Progenitor cell of endocrine pancreas (in vitro differentiated cells): ENCODE data around the gene RBM7. TPM values are rescaled to one million over a fixed set of nuclear protein-coding genes. Genes with fewer than 3 reads are reported as not detected.

Source experiments
- DNase-seq: peaks from one replicate; pipeline ENCODE4 v3.0.0; 2021; ENCODE audit warnings: low spot score; ENCODE audit not compliant: unreplicated experiment
- H3K27ac Mint-ChIP-seq: 2 replicates; pipeline ENCODE4 v1.8.0; 2021; ENCODE audit warnings: mild to moderate bottlenecking, moderate library complexity, mixed read lengths
- H3K27me3 Mint-ChIP-seq: 2 replicates; pipeline ENCODE4 v1.8.0; 2021; ENCODE audit warnings: mixed read lengths
- H3K36me3 Mint-ChIP-seq: 2 replicates; pipeline ENCODE4 v1.8.0; 2022; ENCODE audit warnings: mixed read lengths; ENCODE audit not compliant: insufficient read depth
- H3K4me1 Mint-ChIP-seq: 2 replicates; pipeline ENCODE4 v1.8.0; 2021; ENCODE audit warnings: low read depth, mixed read lengths
- H3K4me3 Mint-ChIP-seq: 2 replicates; pipeline ENCODE4 v1.8.0; 2021; ENCODE audit warnings: low read depth, mild to moderate bottlenecking, moderate library complexity, mixed read lengths
- H3K9me3 Mint-ChIP-seq: 2 replicates; pipeline ENCODE4 v1.8.0; 2021; ENCODE audit warnings: low read depth, mixed read lengths
- total RNA-seq: library from RNA; stranded (reverse); gene quantifications from 2 replicates; pipeline ENCODE4 v1.2.1, GENCODE V29; 2021
- TF ChIP-seq, protein P1 (sequence below): fragments of 200-600 bp; sonication (generic); IDR thresholded peaks from one replicate; pipeline ENCODE4 v1.5.0; 2021; ENCODE audit warnings: antibody characterized with exemption, mild to moderate bottlenecking; ENCODE audit not compliant: unreplicated experiment

RBM7 gene
- total RNA-seq, 1 donor from 2014 or later: 46.8 TPM

DNA sequence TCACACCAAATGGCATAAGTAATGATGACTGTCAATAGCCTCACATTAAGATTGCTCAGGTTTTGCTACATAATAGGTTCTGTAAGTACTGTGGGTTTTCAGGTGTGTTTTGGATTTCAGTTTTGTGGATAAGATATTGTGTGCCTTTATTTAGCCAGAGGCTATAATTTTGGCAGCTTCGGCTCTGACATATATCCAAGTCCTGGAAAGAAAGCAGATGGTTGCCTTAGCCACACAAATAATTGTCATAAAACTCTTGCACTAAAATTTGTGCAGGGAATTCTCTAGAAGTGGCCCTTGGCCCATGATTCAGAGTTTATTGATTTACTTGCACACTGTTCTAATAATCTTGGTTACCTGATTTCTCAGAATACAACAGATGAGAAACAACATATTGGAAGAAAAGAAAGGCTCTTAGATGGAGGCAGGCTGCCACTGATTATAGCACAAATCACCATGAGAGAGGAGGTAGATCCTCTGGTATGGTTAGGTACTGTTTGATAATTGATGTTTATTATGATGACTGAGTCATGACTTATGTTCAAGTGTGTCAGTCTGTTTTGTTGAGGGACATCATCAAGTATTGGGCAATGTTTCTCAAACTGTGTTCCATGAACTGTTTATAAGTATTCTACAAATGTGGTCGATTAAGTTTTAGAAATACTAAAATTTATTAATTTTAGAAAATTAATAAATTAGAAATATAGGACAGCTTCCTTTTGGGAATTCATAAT lies 48.5 kb downstream of the RBM7 start:
- no peak overlapping the region for H3K27ac Mint-ChIP-seq
- H3K4me3 Mint-ChIP-seq: no peak overlapping the region
- peaks cover 21% of the 10 kb centered on the region for H3K36me3 Mint-ChIP-seq
- H3K27me3 Mint-ChIP-seq: no peaks in the 10 kb centered on the region
- peaks cover 1% of the 10 kb centered on the region for H3K4me1 Mint-ChIP-seq
- no peak for DNase-seq
- H3K9me3 Mint-ChIP-seq: no peaks in the 10 kb centered on the region
- TF ChIP-seq, protein P1, sequence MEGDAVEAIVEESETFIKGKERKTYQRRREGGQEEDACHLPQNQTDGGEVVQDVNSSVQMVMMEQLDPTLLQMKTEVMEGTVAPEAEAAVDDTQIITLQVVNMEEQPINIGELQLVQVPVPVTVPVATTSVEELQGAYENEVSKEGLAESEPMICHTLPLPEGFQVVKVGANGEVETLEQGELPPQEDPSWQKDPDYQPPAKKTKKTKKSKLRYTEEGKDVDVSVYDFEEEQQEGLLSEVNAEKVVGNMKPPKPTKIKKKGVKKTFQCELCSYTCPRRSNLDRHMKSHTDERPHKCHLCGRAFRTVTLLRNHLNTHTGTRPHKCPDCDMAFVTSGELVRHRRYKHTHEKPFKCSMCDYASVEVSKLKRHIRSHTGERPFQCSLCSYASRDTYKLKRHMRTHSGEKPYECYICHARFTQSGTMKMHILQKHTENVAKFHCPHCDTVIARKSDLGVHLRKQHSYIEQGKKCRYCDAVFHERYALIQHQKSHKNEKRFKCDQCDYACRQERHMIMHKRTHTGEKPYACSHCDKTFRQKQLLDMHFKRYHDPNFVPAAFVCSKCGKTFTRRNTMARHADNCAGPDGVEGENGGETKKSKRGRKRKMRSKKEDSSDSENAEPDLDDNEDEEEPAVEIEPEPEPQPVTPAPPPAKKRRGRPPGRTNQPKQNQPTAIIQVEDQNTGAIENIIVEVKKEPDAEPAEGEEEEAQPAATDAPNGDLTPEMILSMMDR: no peak

DNA sequence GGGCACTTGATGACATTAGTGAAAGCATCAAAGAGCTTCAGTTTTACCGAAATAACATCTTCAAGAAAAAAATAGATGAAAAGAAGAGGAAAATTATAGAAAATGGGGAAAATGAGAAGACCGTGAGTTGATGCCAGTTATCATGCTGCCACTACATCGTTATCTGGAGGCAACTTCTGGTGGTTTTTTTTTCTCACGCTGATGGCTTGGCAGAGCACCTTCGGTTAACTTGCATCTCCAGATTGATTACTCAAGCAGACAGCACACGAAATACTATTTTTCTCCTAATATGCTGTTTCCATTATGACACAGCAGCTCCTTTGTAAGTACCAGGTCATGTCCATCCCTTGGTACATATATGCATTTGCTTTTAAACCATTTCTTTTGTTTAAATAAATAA lies 49.4 kb downstream of the RBM7 start:
- TF ChIP-seq, protein P1: no peak
- no peak overlapping the region for H3K4me3 Mint-ChIP-seq
- H3K27ac Mint-ChIP-seq: no peak overlapping the region
- H3K27me3 Mint-ChIP-seq: no peaks in the 10 kb centered on the region
- no peak for DNase-seq
- no peaks in the 10 kb centered on the region for H3K4me1 Mint-ChIP-seq
- H3K36me3 Mint-ChIP-seq: peaks cover 17% of the 10 kb centered on the region
- no peaks in the 10 kb centered on the region for H3K9me3 Mint-ChIP-seq

DNA sequence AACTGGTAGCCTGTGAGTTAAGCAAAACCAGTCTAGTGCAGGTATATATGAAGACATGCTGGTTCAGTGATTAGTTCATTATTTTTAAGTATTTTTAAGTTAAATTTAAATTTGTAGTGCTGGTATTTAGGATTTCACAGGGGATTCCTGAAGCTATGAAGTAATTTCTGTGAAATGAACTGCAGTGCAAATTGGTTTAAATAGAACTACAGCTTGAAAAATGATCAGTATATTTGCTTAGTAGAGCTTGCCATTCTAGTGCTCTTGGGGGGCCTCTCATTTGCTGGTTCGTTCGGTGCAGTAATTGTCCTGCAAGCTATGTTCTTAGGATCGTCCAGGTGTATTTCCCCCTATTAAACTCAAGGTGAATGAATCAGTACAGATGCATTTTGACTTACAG lies 51.9 kb downstream of the RBM7 start:
- no peak overlapping the region for H3K4me3 Mint-ChIP-seq
- TF ChIP-seq, protein P1: no peak
- peaks cover 7% of the 10 kb centered on the region for H3K36me3 Mint-ChIP-seq
- H3K4me1 Mint-ChIP-seq: no peaks in the 10 kb centered on the region
- DNase-seq: no peak
- H3K27me3 Mint-ChIP-seq: no peaks in the 10 kb centered on the region
- H3K9me3 Mint-ChIP-seq: no peaks in the 10 kb centered on the region
- H3K27ac Mint-ChIP-seq: no peak overlapping the region

Other genes starting within 250 kb of the RBM7 start
- gene NNMT, start 104.3 kb upstream of the RBM7 start, total RNA-seq: 2.4 and 2.8 TPM in 2 replicates
- gene C11orf71, start 155 bp upstream of the RBM7 start, total RNA-seq: 6.9 and 8.5 TPM in 2 replicates
- gene REXO2, start 38.8 kb downstream of the RBM7 start, total RNA-seq: 51.3 and 54.7 TPM in 2 replicates
- not detected in 2 replicates for gene NXPE1, start 159.2 kb downstream of the RBM7 start, total RNA-seq
- not detected in 2 replicates for gene NXPE4, start 195.1 kb downstream of the RBM7 start, total RNA-seq